Stimulated activated CD4-positive, alpha-beta T cell treated with anti-CD3 and anti-CD28 coated beads, Interleukin-1b, Interleukin-23, amount 100 ng/mL, for 24 hours (primary cell): ENCODE data around the gene LIPK.
"Not testable (repeated sequence)": the region's sequence is repeated elsewhere in the genome, so short reads cannot be mapped to it uniquely, and the experiment has no call there.

Experiments used
- DNase-seq, 4 experiments: peaks; one replicate each; pipeline ENCODE4 v3.0.0-alpha.2; 2020; ENCODE audit warnings: low read depth in 4 of 4, low spot score in 1 of 4

LIPK gene

GRCh38 chr10:88705958-88706357, at the start of gene LIPK:
LIPK (plus strand) TSS chr10:88706249; CDS start chr10:88724544, 18,295 bp downstream.
- no peak for DNase-seq

- DNase-seq = no peak
Measured at GRCh38 chr10:88657901-88658300, 48.1 kb upstream of the LIPK start.

GRCh38 chr10:88659725-88660597, 46.1 kb upstream of the LIPK start:
- no peak for DNase-seq

GRCh38 chr10:88660598-88660884, 45.5 kb upstream of the LIPK start:
- no peak for DNase-seq

- no peak for DNase-seq
Measured at GRCh38 chr10:88661018-88661417, 45.0 kb upstream of the LIPK start.

GRCh38 chr10:88661577-88661976, 44.5 kb upstream of the LIPK start:
- no peak for DNase-seq

GRCh38 chr10:88663153-88663552, 42.9 kb upstream of the LIPK start:
- DNase-seq = not testable (repeated sequence)

GRCh38 chr10:88664142-88664541, 41.9 kb upstream of the LIPK start, which contains the start of gene LIPF:
LIPF (plus strand) TSS chr10:88664442; CDS start chr10:88667298, 2,856 bp downstream.
- no peak for DNase-seq

- DNase-seq = no peak
Measured at GRCh38 chr10:88668465-88668864, 37.6 kb upstream of the LIPK start.

- peak in 1 of 4 experiments; percentile 9 for DNase-seq
Measured at GRCh38 chr10:88670497-88670896, 35.6 kb upstream of the LIPK start.

- DNase-seq = no peak
Measured at GRCh38 chr10:88672041-88672440, 34.0 kb upstream of the LIPK start.

GRCh38 chr10:88676283-88677060, 29.6 kb upstream of the LIPK start:
- no peak for DNase-seq

- no peak for DNase-seq
Measured at GRCh38 chr10:88680958-88681357, 25.1 kb upstream of the LIPK start.

GRCh38 chr10:88682491-88682890, 23.6 kb upstream of the LIPK start:
- DNase-seq = no peak

- no peak for DNase-seq
Measured at GRCh38 chr10:88687853-88688467, 18.1 kb upstream of the LIPK start.

- no peak for DNase-seq
Measured at GRCh38 chr10:88689366-88689765, 16.7 kb upstream of the LIPK start.

- DNase-seq = no peak
Measured at GRCh38 chr10:88693392-88694020, 12.5 kb upstream of the LIPK start.

GRCh38 chr10:88702848-88703597, 3.0 kb upstream of the LIPK start:
- DNase-seq = no peak

GRCh38 chr10:88707429-88708155, 1.5 kb downstream of the LIPK start:
- DNase-seq = no peak

- not testable (repeated sequence) for DNase-seq
Measured at GRCh38 chr10:88709361-88709760, 3.3 kb downstream of the LIPK start.
